HS-27A (cell line): Measurements from ENCODE around the gene HYAL3.
A peak's percentile ranks its signal among the peaks of the same experiment; 100 is the strongest.

Experiments used
- DNase-seq: peaks from one replicate; pipeline ENCODE4 v3.0.0-alpha.2; 2012; ENCODE audit warnings: low read depth, missing footprints

The HYAL3 gene

GRCh38 chr3:50298836-50299637 lies at the start of gene HYAL3, which contains the start of gene NAA80:
Gene HYAL3, minus strand, starts transcription at chr3:50299405. Its CDS starts 3,803 bp downstream, at chr3:50295602.
Gene NAA80, minus strand, starts transcription at chr3:50299405. Its CDS starts 1,942 bp downstream, at chr3:50297463.
- peak; percentile 99 for DNase-seq

DNA sequence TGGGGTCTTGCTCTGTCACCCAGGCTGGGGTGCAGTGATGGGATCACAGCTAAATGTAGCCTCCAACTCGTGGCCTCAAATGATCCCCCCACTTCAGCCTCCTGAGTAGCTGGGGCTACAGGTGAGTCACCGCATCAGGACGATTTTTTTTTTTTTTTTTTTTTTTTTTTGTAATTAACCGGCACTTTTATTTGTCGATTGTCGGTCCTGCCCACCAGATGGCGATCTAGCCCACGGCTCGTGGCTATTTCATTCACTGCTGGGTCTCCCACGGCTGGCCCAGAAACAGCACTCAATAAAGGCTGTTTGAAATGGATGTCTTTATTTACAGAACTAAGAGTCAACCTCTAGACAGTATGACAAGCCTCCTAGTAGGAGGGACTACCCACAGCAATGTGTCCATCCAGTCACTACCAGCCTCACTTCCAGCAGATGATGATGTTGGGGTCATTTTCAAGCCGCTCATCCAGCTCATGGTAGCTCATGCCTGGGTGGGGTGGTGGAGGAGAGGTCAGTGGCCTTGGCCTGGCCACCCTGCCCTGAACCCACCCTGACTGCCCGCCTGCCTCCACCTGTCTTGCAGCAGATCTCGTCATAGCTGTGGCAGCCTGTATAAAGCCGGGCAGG lies 48.1 kb upstream of the HYAL3 start:
- DNase-seq = peak; percentile 59

GRCh38 chr3:50345586-50346234 lies 46.5 kb upstream of the HYAL3 start, which contains the start of gene ZMYND10:
Gene ZMYND10, minus strand, starts transcription at chr3:50345732. Its CDS starts 153 bp downstream, at chr3:50345579.
- no peak for DNase-seq

GRCh38 chr3:50345008-50345407 lies 45.8 kb upstream of the HYAL3 start:
- DNase-seq = no peak

DNA sequence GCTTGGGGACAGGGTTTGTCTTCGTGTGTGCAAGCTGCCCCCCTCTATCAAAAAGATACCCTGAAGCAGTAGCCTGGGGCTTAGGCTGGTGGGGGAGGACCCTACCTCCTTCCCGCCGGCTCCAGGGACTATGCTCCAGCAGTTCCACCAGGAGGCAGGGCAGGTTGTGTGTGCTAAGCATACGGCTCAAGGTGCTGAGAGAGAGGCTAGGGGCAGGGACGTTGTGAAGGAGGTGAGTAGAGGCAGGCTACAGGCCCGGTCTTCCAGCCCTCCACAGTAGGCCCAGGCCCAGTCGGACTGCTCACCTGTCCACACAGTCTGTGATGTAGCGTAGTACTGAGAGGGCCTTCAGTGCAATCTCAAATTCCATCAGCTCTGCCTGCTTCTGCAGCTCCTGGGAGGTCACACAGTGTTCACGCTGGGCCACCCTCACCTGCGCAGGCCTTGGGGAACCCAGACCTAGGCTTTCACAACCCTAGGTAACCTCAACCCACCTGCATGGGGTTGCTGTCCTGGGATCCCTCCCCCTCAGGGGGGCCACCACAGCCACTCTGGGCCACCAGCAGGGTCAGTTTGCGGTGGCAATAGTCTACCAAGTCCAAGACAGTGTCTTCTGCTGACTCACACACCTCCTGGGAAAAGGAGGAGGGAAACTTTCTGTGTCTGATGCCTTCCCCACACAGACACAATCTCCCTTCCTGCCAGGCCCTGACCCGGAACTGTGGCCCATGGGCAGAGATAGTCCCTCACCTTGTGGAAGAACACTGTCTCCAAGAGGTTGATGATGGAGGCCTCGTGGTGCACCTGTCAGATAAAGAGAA lies 43.8 kb upstream of the HYAL3 start:
- no peak for DNase-seq

GRCh38 chr3:50341996-50342650 lies 42.9 kb upstream of the HYAL3 start:
- DNase-seq = no peak

DNA sequence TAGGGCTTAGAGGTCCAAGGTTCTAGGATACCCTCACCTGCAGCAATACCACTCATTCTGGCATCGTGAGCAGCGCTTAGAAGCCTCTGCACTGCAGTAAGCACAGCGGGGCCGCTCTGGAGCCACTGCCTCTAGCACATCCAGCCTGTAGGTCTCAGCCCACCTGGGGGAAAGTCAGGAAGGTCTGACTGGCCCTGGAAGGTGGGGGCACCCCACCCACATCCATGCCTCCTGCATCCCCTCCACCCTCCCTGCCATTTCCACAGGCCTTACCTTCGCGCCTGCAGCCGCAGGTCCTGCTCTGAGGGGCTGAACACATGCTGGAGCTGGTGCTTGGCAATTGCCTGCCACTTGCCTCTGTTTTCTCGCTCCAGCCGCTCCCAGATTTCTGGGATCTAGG lies 42.3 kb upstream of the HYAL3 start:
- DNase-seq = no peak

DNA sequence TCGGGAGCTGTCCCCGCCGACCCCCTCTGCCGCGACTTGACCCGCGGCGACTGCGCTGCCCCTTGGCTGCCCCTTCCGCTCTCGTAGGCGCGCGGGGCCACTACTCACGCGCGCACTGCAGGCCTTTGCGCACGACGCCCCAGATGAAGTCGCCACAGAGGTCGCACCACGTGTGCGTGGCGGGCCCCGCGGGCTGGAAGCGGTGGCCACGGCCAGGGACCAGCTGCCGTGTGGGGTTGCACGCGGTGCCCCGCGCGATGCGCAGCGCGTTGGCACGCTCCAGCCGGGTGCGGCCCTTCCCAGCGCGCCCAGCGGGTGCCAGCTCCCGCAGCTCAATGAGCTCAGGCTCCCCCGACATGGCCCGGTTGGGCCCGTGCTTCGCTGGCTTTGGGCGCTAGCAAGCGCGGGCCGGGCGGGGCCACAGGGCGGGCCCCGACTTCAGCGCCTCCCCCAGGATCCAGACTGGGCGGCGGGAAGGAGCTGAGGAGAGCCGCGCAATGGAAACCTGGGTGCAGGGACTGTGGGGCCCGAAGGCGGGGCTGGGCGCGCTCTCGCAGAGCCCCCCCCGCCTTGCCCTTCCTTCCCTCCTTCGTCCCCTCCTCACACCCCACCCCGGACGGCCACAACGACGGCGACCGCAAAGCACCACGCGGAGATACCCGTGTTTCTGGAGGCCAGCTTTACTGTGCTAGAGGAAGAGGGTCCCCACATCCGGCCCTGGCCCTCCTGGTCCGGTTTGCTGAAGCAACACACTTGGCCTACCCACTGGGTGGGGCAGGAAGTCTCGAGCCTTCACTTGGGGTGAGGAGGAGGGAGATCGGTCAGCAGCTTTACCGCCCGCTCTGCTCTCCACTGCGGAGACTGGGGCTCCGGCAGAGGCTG lies 41.5 kb upstream of the HYAL3 start, which contains the start of gene RASSF1:
RASSF1 (minus strand) TSS at position 389 of the 882 bp plus-strand sequence; CDS start at position 358, 31 bp downstream.
- DNase-seq = peak; percentile 49

- no peak for DNase-seq
These were observed 40.9 kb upstream of the HYAL3 start for GRCh38 chr3:50340147-50340447.

DNA sequence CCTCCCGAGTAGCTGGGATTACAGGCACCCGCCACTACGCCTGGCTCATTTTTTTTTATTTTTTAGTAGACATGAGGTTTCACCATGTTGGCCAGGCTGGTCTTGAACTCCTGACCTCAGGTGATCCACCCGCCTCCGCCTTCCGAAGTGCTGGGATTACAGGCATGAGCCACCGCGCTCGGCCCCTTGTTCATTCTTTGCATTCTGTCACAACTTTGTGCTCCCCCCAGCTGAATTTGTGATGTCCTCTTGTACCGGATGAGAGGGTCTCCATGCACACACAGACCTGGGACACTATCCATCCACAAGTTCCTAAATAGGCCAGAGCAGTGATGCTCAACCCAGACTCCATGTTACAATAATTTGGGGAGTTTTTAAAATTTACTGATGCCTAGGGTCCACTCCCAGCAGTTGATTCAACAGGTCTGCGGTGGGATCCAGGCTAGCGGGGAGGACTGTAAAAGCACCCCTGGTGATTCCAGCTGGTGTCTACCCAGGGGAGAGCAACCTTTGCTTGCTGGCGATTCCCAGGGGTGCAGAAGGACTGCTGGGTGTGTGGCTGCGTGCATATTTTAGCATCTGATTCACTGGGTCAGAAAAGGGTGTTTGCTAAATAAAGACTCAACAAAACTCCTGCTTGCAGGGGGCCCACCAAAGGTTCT lies 40.4 kb upstream of the HYAL3 start:
- no peak for DNase-seq

- no peak for DNase-seq
These were observed 39.8 kb upstream of the HYAL3 start for GRCh38 chr3:50338965-50339364.

- DNase-seq = peak; percentile 98
These were observed 38.1 kb upstream of the HYAL3 start for GRCh38 chr3:50337175-50337861.

GRCh38 chr3:50336452-50337174 lies 37.4 kb upstream of the HYAL3 start:
- DNase-seq = no peak

DNA sequence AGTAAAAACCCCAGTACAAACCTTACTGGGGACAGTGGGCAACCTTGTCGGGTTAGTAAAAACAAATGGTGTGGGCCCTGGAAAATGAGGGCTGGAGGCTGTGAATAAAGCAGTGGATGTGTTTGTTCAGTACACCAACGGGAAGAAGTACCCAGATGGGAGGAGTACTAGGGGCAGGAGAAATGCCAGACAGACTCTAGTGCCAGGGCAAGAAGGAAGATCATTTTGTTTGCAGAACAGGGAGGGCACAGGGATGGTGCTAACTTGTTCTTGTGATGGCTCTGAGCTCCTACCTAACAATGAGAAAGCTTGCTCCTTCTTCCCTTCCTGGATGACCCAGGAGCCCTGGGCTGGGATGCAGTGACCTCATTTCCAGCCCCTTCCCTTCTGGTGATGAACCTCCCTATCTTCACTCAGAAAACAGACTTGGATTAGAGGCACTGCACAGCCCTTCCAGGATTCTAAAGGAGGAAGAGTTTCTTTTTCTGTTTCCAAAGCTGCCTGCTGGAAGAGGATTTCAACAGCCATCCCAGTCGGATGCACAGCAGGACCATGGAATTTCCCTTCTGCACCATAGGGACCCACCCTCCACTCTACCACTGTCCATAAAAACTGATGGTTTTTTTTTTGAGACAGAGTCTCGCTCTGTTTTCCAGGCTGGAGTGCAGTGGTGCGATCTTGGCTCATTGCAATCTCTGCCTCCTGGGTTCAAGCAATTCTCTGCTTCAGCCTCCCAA lies 35.3 kb upstream of the HYAL3 start:
- no peak for DNase-seq

DNA sequence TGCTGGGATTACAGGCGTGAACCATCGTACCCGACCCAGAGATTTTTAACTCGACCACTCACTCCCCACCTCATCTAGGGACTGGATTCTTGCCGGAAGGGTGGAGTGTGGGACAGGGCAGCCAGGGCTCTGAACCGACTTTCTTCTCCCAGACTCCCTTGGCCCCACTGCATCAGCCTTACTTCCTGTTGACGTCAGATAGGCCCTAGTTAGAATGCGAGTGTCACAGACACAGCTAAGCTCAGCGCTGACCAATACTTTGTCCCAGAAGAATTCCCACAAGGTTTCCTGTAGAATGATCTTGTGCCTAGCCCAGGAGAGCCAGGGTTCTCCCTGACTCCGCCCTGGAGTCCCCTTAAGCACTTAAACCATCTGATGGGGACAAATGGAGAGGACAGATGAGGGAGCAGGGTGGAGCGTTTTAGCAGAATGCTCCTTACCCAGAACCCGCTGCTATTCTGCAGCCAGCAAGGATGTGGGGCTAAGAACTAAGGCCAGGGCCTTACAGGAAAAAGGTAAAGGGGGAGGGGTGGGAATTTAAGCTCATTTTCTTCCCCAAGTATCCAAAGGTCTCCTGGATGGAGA lies 34.6 kb upstream of the HYAL3 start:
- DNase-seq = no peak

- no peak for DNase-seq
These were observed 32.2 kb upstream of the HYAL3 start for GRCh38 chr3:50331364-50331907.

- DNase-seq = no peak
These were observed 31.1 kb upstream of the HYAL3 start for GRCh38 chr3:50330330-50330729.
